K562 (cell line): Measurements from ENCODE around the gene SNX9. TPM values are rescaled to one million over a fixed set of nuclear protein-coding genes. Genes with fewer than 3 reads are reported as not detected.

Experiments
- BDP1 ChIP-seq: IDR thresholded peaks from 3 replicates; pipeline ENCODE4 v1.6.1; 2011; ENCODE audit not compliant: insufficient read length, insufficient read depth
- CHCHD3 ChIP-seq: fragments of 250-450 bp; sonication (Bioruptor Pico); IDR thresholded peaks from 2 replicates; pipeline ENCODE4 v2.1.2; 2022; ENCODE audit warnings: mild to moderate bottlenecking
- CHD2 ChIP-seq: IDR thresholded peaks from 2 replicates; pipeline ENCODE4 v1.6.1; 2011; ENCODE audit warnings: low read depth, low read length
- EGR1 ChIP-seq: fragments of 450-650 bp; conservative IDR thresholded peaks from 2 replicates; pipeline ENCODE4 v1.6.1; 2017; ENCODE audit warnings: mild to moderate bottlenecking
- ETV6 ChIP-seq, 3 experiments: fragments of 150-350 bp in 1 of 3; sonication (generic) in 1 of 3; formaldehyde crosslinking in 1 of 3; IDR thresholded peaks; 2 replicates each; pipeline versions ENCODE4 v1.6.1 to v1.8.0; 2014 to 2022; ENCODE audit warnings: borderline replicate concordance in 2 of 3, low read depth in 2 of 3, antibody characterized with exemption in 1 of 3, low read length in 1 of 3, mild to moderate bottlenecking in 1 of 3, missing genetic modification reagents in 1 of 3
- JUN ChIP-seq, 2 experiments: sonication (generic) in 1 of 2; formaldehyde crosslinking in 1 of 2; IDR thresholded peaks; 2 replicates each; pipeline versions ENCODE4 v1.6.1 to v1.8.0; 2012 to 2022; ENCODE audit warnings: borderline replicate concordance in 2 of 2, mild to moderate bottlenecking in 2 of 2, improper control_type of control experiment in 1 of 2, low read depth in 1 of 2, low read length in 1 of 2, missing genetic modification reagents in 1 of 2
- KAT7 ChIP-seq: sonication (generic); formaldehyde crosslinking; IDR thresholded peaks from 2 replicates; pipeline ENCODE4 v1.8.0; 2022; ENCODE audit warnings: missing genetic modification reagents, mild to moderate bottlenecking, borderline replicate concordance
- NFE2L1 ChIP-seq: fragments of 450-650 bp; IDR thresholded peaks from 2 replicates; pipeline ENCODE4 v1.6.1; 2016; ENCODE audit warnings: missing genetic modification characterization, low read depth, mild to moderate bottlenecking, missing compliant biosample characterization, moderate library complexity, borderline replicate concordance
- POLR2A ChIP-seq: fragments of 450-650 bp; conservative IDR thresholded peaks from 2 replicates; pipeline ENCODE4 v1.6.1; 2016
- RAD51 ChIP-seq: fragments of 450-650 bp; IDR thresholded peaks from 2 replicates; pipeline ENCODE4 v1.7.1; 2016; ENCODE audit warnings: low read depth, mild to moderate bottlenecking, borderline replicate concordance
- RNF2 ChIP-seq: sonication (generic); IDR thresholded peaks from 2 replicates; pipeline ENCODE4 v1.6.1; 2016
- SP2 ChIP-seq: IDR thresholded peaks from 2 replicates; pipeline ENCODE4 v1.6.1; 2011; ENCODE audit warnings: mild to moderate bottlenecking, low read depth, low read length, moderate library complexity; ENCODE audit not compliant: poor library complexity, severe bottlenecking; ENCODE audit errors: extremely low read depth
- ZNF133 ChIP-seq: fragments of 250-450 bp; sonication (Bioruptor Pico); IDR thresholded peaks from 2 replicates; pipeline ENCODE4 v1.4.0; 2020; ENCODE audit warnings: mild to moderate bottlenecking
- polyA plus RNA-seq, 8 experiments: library from polyadenylated mRNA; depleted of rRNA in 4 of 8; stranded (reverse) in 5 of 8; unstranded in 3 of 8; fragments of >200 nt; fragmentation: Nextera tagmentation in 2 of 8; fragmentation: Illumina TruSeq in 1 of 8; extraction: Ambion mirVana in 2 of 8; extraction: Trizol in 1 of 8; gene quantifications; 2 replicates each; pipeline versions ENCODE4 v1.2.1 to v1.2.3, GENCODE V29; 2011 to 2014; ENCODE audit warnings: inconsistent platforms in 1 of 8, missing spikeins in 1 of 8
- total RNA-seq, 7 experiments: library from RNA; depleted of rRNA in 6 of 7; stranded (reverse); fragments of >200 nt in 6 of 7; fragmentation: Illumina TruSeq in 2 of 7; extraction: Trizol in 2 of 7; gene quantifications; 2 replicates each; pipeline versions ENCODE4 v1.2.1 to v1.2.3, GENCODE V29; 2011 to 2021; ENCODE audit warnings: low replicate concordance in 1 of 7
- TF ChIP-seq, protein P1 (sequence below): fragments of 450-650 bp; formaldehyde crosslinking; IDR thresholded peaks from 2 replicates; pipeline ENCODE4 v1.4.0; 2020; ENCODE audit warnings: mild to moderate bottlenecking, moderate library complexity
- TF ChIP-seq, protein P2 (sequence below): fragments of 450-650 bp; IDR thresholded peaks from 2 replicates; pipeline ENCODE4 v1.6.1; 2016; ENCODE audit warnings: borderline replicate concordance
- TF ChIP-seq, protein P3 (sequence below): fragments of 250-450 bp; sonication (Bioruptor Pico); IDR thresholded peaks from 2 replicates; pipeline ENCODE4 v1.8.0; 2022; ENCODE audit warnings: moderate library complexity, mild to moderate bottlenecking, inconsistent platforms
- TF ChIP-seq, protein P4 (sequence below): fragments of 250-450 bp; sonication (Bioruptor Pico); IDR thresholded peaks from 2 replicates; pipeline ENCODE4 v1.9.0; 2021; ENCODE audit warnings: mild to moderate bottlenecking, inconsistent platforms
- TF ChIP-seq, protein P5 (sequence below): fragments of 450-650 bp; IDR thresholded peaks from 2 replicates; pipeline ENCODE4 v1.6.1; 2016; ENCODE audit warnings: low read depth, mild to moderate bottlenecking, moderate library complexity

The SNX9 gene
- total and polyA plus RNA-seq, 9 of the 15 experiments (the other 6 are each of a cell fraction or from before 2014, with no cell fraction given) = 6.0 to 81.7 (median 57.1) TPM

DNA sequence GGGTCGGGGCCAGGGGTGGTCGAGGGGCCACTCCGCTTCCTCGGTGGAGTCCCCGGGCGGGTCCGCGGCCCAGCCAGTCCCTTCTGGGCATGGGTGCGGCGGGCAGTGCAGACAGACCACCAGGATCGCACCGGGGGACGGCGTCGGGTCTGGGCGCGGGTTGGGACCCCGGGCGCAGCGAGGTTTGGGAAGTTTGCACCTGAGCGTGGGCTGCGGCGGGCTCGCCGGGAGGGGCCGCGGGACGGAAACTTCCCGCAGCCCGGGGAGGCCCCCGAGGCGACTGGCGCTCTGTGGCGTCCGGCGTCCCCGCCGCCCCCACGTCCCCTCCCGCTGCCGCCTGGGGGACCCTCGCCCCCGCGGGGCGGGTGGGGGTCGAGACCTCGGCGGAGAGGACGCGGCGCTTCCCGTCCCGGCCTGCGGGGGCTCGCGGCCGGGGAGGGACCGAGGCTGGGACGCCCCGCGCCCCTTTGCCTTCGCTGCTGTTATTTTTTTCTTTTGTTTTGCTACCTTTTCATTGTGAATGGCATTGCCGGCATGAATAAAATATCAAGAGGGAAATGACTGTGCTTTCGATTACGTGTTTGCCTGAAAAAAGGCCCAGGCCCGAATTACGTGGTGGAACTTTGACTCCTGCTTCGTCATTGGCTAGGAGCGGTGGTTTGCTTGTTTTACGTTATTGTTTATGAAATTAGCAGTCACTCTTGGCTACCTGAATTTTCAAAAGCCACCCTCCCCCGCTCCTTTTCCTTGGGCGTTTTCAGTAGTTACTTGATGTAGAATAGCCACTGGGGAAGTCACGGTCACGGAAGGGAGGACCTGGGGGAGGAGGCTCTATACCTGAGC is 703 bp downstream of the SNX9 start (continued):
- TF ChIP-seq, protein P1, sequence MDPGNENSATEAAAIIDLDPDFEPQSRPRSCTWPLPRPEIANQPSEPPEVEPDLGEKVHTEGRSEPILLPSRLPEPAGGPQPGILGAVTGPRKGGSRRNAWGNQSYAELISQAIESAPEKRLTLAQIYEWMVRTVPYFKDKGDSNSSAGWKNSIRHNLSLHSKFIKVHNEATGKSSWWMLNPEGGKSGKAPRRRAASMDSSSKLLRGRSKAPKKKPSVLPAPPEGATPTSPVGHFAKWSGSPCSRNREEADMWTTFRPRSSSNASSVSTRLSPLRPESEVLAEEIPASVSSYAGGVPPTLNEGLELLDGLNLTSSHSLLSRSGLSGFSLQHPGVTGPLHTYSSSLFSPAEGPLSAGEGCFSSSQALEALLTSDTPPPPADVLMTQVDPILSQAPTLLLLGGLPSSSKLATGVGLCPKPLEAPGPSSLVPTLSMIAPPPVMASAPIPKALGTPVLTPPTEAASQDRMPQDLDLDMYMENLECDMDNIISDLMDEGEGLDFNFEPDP (CRISPR knock-in tag) = no peak
- TF ChIP-seq, protein P2, sequence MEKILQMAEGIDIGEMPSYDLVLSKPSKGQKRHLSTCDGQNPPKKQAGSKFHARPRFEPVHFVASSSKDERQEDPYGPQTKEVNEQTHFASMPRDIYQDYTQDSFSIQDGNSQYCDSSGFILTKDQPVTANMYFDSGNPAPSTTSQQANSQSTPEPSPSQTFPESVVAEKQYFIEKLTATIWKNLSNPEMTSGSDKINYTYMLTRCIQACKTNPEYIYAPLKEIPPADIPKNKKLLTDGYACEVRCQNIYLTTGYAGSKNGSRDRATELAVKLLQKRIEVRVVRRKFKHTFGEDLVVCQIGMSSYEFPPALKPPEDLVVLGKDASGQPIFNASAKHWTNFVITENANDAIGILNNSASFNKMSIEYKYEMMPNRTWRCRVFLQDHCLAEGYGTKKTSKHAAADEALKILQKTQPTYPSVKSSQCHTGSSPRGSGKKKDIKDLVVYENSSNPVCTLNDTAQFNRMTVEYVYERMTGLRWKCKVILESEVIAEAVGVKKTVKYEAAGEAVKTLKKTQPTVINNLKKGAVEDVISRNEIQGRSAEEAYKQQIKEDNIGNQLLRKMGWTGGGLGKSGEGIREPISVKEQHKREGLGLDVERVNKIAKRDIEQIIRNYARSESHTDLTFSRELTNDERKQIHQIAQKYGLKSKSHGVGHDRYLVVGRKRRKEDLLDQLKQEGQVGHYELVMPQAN = peak; percentile 51; the same call in 1 of the 2 replicates
- TF ChIP-seq EGR1 (peak; percentile 47), RNF2 (no peak), ETV6 (IDR thresholded peaks at IDR 0.05; ENCODE audit: borderline replicate concordance in 1 of 2, low read depth in 2 of 2, low read length in 1 of 2) (0 out of 4 replicates have a peak, but pooled peaks of 1 of the 2 experiments have one; percentile 43), ETV6 (CRISPR knock-in tag; IDR thresholded peaks at IDR 0.05; ENCODE audit: borderline replicate concordance) (no peak), BDP1 (no peak), ZNF133 (CRISPR knock-in tag) (no peak), RAD51 (0 out of 2 replicates have a peak, but pooled peaks have one; percentile 11), CHD2 (no peak), CHCHD3 (CRISPR knock-in tag) (0 out of 2 replicates have a peak, but pooled peaks have one; percentile 46), JUN (IDR thresholded peaks at IDR 0.05; ENCODE audit: borderline replicate concordance, low read depth, low read length) (0 out of 2 replicates have a peak, but pooled peaks have one; percentile 5), JUN (CRISPR knock-in tag; IDR thresholded peaks at IDR 0.05; ENCODE audit: borderline replicate concordance) (0 out of 2 replicates have a peak, but pooled peaks have one; percentile 13), SP2 (no peak), KAT7 (CRISPR knock-in tag) (peak; percentile 28; the same call in 1 of the 2 replicates), NFE2L1 (tag) (no peak), POLR2A (peak; percentile 73)
- TF ChIP-seq, protein P3, sequence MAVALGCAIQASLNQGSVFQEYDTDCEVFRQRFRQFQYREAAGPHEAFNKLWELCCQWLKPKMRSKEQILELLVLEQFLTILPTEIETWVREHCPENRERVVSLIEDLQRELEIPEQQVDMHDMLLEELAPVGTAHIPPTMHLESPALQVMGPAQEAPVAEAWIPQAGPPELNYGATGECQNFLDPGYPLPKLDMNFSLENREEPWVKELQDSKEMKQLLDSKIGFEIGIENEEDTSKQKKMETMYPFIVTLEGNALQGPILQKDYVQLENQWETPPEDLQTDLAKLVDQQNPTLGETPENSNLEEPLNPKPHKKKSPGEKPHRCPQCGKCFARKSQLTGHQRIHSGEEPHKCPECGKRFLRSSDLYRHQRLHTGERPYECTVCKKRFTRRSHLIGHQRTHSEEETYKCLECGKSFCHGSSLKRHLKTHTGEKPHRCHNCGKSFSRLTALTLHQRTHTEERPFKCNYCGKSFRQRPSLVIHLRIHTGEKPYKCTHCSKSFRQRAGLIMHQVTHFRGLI (CRISPR knock-in tag) = no peak
- TF ChIP-seq, protein P4, sequence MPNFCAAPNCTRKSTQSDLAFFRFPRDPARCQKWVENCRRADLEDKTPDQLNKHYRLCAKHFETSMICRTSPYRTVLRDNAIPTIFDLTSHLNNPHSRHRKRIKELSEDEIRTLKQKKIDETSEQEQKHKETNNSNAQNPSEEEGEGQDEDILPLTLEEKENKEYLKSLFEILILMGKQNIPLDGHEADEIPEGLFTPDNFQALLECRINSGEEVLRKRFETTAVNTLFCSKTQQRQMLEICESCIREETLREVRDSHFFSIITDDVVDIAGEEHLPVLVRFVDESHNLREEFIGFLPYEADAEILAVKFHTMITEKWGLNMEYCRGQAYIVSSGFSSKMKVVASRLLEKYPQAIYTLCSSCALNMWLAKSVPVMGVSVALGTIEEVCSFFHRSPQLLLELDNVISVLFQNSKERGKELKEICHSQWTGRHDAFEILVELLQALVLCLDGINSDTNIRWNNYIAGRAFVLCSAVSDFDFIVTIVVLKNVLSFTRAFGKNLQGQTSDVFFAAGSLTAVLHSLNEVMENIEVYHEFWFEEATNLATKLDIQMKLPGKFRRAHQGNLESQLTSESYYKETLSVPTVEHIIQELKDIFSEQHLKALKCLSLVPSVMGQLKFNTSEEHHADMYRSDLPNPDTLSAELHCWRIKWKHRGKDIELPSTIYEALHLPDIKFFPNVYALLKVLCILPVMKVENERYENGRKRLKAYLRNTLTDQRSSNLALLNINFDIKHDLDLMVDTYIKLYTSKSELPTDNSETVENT (CRISPR knock-in tag) = no peak
- TF ChIP-seq, protein P5, sequence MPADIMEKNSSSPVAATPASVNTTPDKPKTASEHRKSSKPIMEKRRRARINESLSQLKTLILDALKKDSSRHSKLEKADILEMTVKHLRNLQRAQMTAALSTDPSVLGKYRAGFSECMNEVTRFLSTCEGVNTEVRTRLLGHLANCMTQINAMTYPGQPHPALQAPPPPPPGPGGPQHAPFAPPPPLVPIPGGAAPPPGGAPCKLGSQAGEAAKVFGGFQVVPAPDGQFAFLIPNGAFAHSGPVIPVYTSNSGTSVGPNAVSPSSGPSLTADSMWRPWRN = 0 out of 2 replicates have a peak, but pooled peaks have one; percentile 36
